T follicular helper cell (primary cell): Measurements from ENCODE around the gene PEX7.
"Not testable (repeated sequence)": the region's sequence is repeated elsewhere in the genome, so short reads cannot be mapped to it uniquely, and the experiment has no call there.

Experiments used
- DNase-seq: peaks from one replicate; pipeline ENCODE4 v3.0.0-alpha.2; 2020; ENCODE audit warnings: low read depth

PEX7 gene

DNA sequence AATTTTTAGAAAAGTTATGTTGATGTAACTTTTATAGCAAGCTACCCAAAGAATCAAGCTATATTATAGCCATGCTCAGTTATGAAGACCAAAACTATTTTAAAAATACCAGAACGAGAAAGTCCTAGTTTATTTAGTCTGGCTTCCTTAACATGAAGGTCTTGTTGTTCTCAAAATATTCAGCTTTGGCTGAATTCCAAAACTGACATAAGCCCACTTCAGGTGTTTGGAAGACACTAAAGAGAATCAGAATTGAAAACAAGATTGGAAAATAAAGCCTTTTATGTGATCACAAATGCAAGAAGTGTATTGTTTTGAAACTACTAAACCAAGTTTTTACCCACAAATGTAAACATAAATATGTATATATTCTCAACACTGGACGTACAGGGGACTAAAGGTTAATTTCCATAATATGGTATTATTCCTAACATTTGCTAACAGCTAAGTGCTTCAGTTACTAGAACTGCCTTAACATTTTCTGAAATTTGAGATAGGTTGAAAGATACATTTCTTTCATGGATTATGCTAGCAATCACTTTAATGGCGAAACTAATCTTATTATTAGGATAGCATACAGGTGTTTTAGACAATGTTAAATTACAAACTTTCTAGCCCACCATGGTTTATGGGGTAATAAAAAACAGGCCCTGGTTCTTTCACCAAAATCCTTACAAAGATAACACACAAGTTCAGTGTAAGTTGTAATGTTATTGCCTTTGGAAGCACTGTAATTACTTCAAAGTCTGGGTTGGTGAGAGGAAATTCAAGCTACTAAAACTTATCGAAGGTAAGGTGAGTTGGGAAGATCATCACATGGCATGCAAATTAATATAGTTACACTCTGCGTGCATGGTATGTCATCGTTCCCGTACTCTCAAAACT lies 31.7 kb upstream of the PEX7 start:
- DNase-seq = no peak

DNA sequence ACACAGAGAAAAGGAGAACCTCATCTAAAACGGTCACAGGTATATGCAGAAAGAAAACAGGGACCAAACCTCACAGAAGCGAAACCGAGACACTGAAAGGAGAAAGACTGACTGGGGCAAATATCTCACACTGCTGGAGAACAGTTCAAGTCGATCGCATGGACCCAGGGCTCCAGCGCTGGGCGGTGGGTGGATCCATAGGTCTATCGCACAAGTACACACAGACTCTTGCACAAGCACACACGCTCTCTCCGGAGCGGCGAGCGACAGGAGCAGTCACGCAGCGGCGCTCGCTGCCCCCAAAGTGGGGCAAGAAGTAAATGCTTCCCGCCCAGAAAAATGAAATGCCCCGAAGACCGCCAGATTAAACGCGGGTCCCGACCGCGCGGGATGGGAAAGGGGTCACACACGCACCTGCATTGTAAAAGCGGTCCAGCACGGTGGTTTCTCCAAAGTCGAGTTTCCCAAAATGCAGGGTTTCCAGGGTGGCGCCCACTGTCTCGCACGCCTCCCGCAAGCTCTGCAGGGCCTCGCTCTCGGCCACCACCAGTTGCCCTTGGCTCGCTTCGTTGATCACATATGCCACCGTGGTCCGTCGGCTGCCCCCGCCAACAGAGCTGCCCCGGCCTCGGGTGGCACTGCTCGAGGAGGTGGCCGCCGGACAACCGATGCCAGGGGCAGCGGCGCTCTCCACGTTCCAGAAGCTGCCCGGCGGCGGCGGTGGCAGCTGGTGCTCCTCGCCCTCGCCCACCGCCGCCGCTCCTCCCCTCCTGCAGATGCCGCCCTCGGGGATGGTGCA lies 30.9 kb upstream of the PEX7 start:
- peak; percentile 40 for DNase-seq

DNA sequence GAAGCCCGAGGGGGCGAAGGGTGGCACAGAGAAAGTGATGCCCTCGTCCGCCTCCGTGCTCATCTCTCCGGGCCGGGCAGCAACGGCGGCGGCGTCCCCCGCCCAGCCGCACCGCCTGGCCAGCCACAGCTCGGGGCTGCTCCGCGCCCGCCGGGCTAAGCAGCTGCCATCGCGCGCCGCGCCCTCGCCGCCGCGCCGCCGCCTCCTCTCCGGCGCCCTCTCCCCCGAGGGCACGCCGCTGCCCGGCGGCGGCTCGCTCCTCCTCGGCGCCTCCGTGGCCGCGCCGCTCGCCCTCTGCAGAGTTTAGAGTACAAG lies 30.3 kb upstream of the PEX7 start:
- DNase-seq = no peak

DNA sequence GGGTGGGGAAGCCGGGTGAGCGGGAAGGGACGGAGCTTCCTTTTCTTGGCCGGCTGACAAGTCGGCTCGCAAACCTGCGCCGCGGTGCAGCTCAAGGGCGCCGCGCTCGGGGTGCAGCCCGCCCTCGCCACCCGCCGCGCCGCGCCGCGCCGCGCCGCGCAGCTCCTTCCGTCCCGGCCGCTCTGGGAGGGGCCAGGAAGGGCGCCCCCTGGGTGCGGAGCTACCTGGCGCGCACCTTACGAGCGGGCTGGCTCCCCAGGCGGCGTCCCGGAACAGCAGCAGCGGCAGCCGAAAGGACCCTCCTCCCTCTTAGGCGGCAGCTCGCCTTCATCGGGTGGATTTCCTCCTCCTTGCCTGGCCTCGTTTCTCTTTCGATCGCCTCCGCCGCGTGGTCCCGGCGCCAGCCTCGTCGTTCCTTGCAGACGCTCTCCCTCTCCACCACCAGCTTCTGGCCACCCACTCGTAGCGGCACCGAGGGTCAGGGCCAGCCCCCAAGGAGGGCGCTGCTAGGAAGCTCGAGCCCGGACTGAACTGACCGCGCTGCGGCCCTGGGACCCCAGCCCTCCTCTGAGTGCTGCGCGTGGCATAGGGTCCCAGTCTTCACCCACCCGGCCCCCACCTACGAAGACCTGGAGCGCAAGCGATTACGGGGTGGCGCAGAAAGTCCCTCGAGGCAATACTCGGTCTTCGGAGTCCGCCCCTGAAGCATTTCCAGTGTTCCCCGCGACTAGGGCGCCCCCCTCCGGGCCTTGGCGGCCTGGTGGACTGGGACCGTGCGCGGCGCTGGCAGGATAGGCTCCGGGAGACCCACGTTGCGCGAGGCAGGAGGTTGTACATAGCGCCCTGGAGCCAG lies 29.8 kb upstream of the PEX7 start, which contains the start of gene MAP3K5:
Gene MAP3K5, minus strand, starts transcription at position 68 of the 853 bp plus-strand sequence. CDS start 320 bp downstream, outside the sequence.
- peak; percentile 91 for DNase-seq

DNA sequence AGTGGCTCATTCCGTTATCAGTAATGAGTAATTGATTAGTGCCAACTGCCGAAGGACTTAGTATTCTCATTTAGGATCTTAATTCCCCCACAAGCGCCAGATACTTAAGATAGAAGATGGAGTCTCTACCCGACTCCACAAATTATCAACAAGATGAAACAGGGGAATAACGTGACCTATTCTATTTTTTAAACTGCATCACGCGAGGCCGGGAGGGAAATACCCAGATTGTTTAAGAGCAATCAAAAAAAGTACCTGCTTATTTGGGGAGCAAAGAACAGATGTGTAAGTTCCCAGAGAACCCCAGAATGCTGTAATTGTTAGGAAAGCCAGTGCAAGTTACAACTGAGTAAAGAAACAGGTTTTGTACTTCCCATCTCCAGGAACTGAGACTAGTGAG lies 29.0 kb upstream of the PEX7 start:
- DNase-seq = no peak

DNA sequence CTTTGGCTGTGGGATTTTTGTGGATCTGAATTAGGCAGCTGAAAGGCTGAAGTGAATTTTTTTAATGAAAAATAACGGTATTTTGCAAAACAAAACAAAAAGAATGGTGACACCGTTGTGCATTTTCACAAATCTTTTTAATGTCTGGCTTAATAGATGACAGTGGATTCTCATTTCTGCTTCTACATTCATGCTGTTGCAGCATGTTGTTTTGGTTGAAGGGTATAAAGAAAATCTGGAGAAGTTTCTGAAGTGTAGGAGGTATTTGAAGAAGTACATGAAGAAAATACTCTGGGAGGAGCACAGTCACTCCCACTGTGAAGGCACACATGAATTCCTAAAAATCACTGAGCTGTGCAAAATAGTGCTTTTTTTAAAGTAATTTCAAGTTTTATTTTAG lies 27.0 kb upstream of the PEX7 start:
- no peak for DNase-seq

DNA sequence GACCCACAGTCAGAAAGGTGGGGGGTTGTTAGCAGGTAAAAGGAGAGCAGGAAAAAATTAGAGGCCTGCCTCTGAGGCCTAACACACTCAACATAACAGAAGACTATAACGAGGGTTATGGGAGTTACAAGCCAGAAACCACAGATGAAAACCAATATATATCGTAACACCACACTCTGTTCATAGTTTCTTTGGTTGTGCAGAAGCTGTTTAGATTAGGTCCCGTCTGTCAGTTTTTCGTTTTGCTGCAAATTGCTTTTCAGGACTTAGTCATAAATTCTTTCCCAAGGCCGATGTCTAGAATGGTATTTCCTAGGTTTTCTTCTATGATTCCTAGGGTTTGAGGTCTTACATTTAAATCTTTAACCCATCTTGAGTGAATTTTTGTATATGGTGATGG lies 26.4 kb upstream of the PEX7 start:
- DNase-seq = no peak

DNA sequence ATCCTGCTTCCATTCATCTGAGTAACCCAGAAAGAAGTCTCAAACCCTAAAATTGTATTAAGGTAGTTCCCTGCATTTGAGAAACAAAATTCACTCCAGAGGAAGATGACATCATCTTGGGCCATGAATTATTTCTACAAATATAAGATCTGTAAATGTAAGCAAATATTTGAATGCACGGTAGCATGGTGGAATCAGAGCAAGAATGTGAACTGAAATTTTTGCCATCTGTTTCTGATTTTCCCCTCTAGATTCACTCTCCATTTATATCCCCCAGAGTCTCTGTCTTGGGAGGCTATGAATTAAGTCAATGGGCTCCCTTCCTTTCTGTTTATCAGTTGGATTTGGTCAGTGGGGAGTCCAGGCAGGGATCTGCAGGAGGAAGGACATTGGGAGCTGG lies 24.3 kb upstream of the PEX7 start:
- DNase-seq = no peak

DNA sequence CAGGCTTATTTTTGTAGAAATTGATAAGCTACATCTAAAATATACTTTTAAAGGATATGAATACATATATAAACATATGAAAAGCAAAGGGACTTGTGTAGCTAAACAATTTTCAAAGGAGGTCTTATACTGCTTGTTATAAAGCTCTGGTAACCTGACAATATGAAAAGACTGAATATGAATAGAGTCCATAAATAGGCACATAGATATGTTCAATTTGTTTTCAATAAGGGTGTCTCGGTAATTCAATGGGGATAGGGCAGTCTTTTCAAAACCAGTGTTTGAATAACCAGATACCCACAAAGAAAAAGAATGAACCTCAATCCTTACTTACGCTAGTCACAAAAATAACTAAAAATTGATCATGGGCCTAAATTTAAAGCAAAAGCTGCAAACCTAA lies 20.8 kb upstream of the PEX7 start:
- DNase-seq = no peak

DNA sequence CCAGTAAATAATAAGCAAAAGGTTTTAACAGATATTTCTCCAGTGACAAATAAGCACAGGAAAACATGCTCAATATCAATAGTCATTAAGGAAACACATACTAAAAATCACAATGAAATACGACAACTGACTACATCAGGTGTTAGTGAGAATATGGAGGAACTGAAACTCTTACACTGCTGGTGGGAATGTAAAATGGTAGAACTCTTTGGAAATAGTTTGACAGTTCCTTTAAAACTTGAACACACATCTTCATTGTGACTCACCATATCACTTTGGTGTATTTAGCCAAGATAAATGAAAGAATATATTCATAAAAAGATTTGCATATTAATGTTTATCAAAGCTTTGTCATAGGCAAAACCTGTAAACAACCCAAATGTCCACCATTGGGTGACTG lies 18.8 kb upstream of the PEX7 start:
- DNase-seq = no peak

DNA sequence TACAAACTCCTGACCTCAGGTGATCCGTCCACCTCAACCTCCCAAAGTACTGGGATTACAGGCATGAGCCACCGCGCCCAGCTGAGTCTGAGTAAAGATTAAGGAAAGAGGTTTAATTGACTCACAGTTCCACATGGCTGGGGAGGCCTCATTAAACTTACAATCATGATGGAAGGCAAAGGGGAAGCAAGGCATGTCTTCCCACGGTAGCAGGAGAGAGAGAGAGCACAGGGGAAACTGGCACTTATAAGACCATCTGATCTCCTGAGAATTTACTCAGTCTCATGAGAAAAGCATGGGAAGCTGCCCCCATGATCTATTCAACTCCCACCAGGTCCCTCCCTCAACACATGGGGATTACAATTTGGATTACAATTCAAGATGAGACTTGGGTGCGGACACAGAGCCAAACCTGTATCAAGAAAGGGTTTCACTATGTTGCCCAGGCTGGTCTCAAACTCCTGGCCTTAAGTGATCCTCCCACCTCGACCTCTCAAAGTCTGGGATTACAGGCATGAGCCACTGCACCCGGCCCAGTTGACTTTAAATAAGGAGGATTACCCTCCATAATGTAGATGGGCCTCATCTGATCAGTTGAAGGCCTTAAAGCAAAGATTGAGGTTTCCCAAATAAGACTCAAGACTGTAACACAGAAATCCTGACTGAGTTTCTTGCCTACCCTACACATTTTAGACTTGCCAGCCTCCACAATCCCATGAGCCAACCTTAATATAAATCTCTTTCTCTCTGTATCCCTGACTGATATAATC lies 13.1 kb upstream of the PEX7 start:
- DNase-seq = no peak

DNA sequence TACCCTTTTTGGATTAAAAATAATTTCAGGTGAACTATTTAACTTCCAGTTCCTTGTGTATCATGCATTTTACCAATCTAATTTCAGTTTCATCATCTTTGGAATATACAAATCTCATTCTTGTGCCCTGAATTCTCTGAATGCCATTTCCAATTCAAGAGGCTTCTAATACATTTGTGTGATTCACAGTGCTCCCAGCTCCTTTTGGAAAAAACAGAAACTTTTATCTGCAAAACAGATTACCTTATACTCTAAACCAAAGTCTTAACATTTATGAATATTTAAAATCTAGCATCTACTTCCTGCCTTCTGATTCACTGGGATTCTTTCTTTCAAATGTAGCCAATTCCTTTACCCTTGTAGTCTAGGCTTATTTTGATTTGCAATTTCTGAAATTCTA lies 11.1 kb upstream of the PEX7 start:
- no peak for DNase-seq

DNA sequence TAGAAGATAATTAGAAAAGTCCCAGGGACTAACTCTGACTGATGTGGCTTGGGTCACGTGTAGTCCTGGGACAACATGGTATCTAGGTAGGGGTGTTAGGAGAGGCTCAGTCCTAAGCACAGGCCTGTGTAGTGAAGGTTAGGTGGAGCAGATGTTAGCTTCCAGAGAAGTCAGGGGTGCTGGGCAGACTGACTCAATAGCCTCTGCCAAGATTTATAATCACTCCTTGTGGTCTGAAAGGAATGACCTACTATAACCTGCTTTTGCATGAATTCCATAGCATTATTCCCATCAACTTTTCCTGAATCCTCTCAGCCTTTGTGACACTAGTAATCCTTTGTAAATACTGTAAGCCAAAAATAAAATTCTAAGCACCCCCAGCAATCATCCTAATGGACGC lies 10.2 kb upstream of the PEX7 start:
- DNase-seq = no peak

DNA sequence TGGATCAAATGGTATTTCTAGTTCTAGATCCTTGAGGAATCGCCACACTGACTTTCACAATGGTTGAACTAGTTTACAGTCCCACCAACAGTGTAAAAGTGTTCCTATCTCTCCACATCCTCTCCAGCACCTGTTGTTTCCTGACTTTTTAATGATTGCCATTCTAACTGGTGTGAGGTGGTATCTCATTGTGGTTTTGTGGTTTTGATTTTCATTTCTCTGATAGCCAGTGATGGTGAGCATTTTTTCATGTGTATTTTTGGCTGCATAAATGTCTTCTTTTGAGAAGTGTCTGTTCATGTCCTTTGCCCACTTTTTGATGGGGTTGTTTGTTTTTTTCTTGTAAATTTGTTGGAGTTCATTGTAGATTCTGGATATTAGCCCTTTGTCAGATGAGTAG lies 6.8 kb upstream of the PEX7 start:
- not testable (repeated sequence) for DNase-seq

DNA sequence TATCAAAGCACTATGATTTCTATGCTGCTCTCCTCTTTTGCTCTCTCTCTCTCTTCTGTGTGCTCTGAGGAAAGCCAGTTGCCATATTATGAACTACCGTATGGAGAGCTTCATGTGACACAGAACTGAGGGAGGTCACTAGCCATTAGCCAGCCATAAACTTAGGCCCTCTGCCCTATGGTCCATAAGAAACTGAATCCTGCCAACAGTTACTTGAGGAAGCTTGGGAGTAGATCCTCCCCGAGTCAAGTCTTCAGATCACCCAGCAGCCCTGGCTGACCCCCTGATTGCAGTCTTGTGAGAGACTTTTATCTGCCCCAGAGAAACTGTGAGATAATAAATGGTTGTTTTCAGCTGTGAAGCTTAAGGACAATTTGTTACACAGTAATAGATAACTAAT lies 5.7 kb upstream of the PEX7 start:
- DNase-seq = no peak

DNA sequence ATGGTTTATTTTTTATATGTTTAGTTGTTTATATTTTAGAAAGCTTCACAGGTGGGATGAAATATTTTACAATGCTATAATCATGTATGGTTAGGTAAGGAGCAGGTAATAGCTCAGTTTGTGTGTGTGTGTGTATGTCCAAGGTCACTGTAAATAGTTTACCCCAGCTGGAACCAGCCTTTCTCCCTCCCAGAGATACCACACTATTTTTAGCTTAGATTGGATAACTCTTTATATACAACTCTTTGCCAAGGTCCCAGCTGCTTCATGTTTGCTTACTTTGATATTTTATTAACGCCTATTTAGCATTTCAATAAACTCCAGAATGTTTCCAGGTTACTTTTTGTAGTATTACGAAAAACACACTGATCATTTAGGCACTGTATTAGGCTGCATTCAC lies 1.8 kb upstream of the PEX7 start:
- no peak for DNase-seq

DNA sequence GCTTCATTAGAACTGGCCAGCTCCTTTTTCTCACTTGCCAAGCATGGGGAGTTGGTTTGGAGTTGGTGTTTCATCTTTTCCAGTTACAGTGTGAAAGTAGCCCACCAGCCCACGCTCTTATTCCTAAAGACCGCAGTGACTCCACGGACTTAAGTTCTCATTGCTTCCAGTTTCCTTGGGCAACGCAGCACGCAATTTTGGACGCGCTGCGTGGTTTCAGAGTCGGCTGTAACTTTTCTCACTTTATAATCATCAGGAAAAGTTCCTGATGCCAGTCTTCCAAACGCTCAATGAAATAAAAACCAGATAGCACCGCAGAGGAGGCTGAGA lies 381 bp upstream of the PEX7 start:
- DNase-seq = no peak

DNA sequence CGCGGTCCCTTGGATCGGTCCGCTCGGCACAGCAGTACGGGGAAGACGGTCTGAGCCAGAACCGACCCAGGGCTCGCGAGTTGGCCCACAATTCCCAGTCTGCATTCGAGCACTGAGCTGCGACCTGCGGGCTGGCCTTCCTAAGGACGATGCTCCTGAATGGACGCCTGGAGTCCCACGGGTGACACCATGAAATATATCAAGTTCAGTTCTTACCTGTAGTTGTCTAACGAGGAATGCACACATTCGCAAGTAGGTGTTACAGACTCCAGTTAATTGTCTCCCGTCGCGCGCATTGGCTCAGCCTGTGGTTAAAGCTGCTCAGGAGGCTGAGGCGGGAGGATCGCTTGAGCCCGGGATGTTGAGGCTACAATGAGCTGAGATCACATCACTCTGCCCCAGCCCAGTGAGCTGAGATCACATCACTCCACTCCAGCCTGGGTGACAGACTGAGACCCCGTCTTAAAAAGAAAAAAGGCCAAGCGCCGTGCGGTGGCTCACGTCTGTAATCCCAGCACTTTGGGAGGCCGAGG lies 802 bp downstream of the PEX7 start:
- no peak for DNase-seq

DNA sequence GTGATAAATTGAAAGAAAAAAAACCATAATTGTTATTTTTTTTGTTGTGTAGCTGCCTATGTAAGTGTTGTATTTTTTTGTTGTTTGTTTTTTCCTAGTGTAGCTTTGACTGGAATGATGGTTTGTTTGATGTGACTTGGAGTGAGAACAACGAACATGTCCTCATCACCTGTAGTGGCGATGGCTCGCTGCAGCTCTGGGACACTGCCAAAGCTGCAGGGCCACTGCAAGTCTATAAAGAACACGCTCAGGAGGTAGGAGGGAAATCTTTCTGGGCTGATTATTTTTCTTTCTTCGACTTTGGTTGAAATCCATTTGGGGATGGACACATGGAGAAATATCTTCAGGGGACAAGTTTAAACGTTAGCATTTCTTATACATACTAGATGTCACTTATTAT lies 3.8 kb downstream of the PEX7 start:
- no peak for DNase-seq

DNA sequence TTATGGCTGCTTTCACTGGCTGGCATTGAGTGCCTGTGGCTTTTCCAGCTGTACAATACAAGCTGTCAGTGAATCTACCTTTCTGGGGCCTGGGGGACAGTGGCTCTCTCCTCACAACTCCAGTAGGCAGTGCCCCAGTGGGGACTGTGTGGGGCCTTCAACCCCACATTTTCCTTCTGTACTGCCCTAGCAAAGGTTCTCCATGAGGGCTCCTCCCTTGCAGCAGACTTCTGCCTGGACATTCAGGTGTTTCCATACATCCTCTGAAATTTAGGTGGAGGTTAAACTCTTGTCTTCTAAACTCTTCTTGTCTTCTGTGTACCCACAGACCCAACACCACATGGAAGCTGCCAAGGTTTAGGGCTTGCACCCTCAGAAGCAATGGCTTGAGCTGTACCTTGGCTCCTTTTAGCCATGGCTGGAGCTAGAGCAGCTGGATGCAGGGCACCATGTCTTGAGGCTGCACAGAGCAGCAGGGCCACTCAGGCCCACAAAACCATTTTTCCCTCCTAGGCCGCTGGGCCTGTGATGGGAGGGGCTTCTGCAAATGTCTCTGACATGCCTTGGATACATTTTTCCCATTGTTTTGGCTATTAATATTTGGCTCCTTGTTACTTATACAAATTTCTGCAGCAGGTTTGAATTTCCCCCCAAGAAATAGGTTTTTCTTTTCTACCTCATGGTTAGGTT lies 9.6 kb downstream of the PEX7 start:
- DNase-seq = no peak
